Lung (tissue), 12 donors: ENCODE measurements around the gene ABCA7. TPM values are rescaled to one million over a fixed set of nuclear protein-coding genes. Genes with fewer than 3 reads are reported as not detected.

Source experiments
- ATAC-seq: fragments of 200-7000 bp; cut with Tn5 transposase; one replicate; pipeline ENCODE4 v1.9.1; 2020; ENCODE audit warnings: moderate number of reproducible peaks; ENCODE audit not compliant: insufficient read depth, low FRiP score
- DNase-seq, 3 donors: peaks; one replicate each; pipeline ENCODE4 v3.0.0-alpha.2; 2013 to 2017
- H3K27ac ChIP-seq, 2 donors: one replicate each; pipeline ENCODE4 v1.5.1; 2013; ENCODE audit warnings: mild to moderate bottlenecking in 2 of 2, moderate library complexity in 2 of 2, control low read depth in 1 of 2, inconsistent platforms in 1 of 2, low read depth in 1 of 2, low read length in 1 of 2
- H3K27me3 ChIP-seq, 3 donors: one replicate each; pipeline ENCODE4 v1.5.1; 2013; ENCODE audit warnings: low read length in 2 of 3; ENCODE audit not compliant: control insufficient read depth in 3 of 3, insufficient read depth in 3 of 3
- H3K36me3 ChIP-seq, 4 donors: one replicate each; pipeline ENCODE4 v1.5.1; 2013; ENCODE audit warnings: low read length in 4 of 4, mild to moderate bottlenecking in 1 of 4, moderate library complexity in 1 of 4; ENCODE audit not compliant: control insufficient read depth in 4 of 4, insufficient read depth in 4 of 4
- H3K4me1 ChIP-seq, 5 donors: one replicate each; pipeline ENCODE4 v1.5.1; 2013; ENCODE audit warnings: low read length in 5 of 5, mild to moderate bottlenecking in 2 of 5, moderate library complexity in 1 of 5; ENCODE audit not compliant: control insufficient read depth in 5 of 5, insufficient read depth in 5 of 5
- H3K4me3 ChIP-seq: one replicate; pipeline ENCODE4 v1.5.1; 2013; ENCODE audit warnings: mild to moderate bottlenecking, control low read depth, moderate library complexity
- H3K9ac ChIP-seq, 2 donors: one replicate each; pipeline ENCODE4 v1.5.1; 2013; ENCODE audit warnings: low read length in 2 of 2, control low read depth in 1 of 2; ENCODE audit not compliant: insufficient read depth in 1 of 2
- H3K9me3 ChIP-seq, 4 donors: one replicate each; pipeline ENCODE4 v1.5.1; 2013; ENCODE audit warnings: low read length in 3 of 4, mild to moderate bottlenecking in 1 of 4, moderate library complexity in 1 of 4; ENCODE audit not compliant: control insufficient read depth in 4 of 4, insufficient read depth in 3 of 4
- CTCF ChIP-seq: IDR thresholded peaks from 2 replicates; pipeline ENCODE4 v1.5.1; 2012; ENCODE audit warnings: mild to moderate bottlenecking; ENCODE audit errors: control extremely low read depth, extremely low read depth
- WGBS, 2 donors: extraction: QIAGEN DNeasy Blood & Tissue Kit; methylation state at CpG; one replicate each; pipeline ENCODE4 v1.1.7; 2013; 5-methylcytosine and 5-hydroxymethylcytosine counted together
- polyA plus RNA-seq, 2 donors: library from polyadenylated mRNA; stranded (reverse); fragments of 200-250 nt; gene quantifications; one replicate each; pipeline ENCODE4 v1.2.1, GENCODE V29; 2013
- total RNA-seq, 2 donors: library from RNA; depleted of rRNA in 1 of 2; stranded (reverse); fragments of >200 nt in 1 of 2; gene quantifications; one replicate each; pipeline ENCODE4 v1.2.1, GENCODE V29; 2014 to 2021
- donor health status: control.
- donor health status: control.
- donor health status: Bipolar disorder and iron deficiency.
- donor health status: healthy.
- donor health status: DM: yes; HTN: yes; CAD: no.

ABCA7 gene
- total and polyA plus RNA-seq, 4 donors, result 20.1 to 54.4 (median 41.7) TPM

- Histone ChIP-seq H3K27me3 (no peaks in the 10 kb centered on the region), H3K9me3 (no peaks in the 10 kb centered on the region), H3K4me3 (no peak overlapping the region), H3K4me1 (peaks cover 6 to 46% (median 7%) of the 10 kb centered on the region in 5 donors), H3K36me3 (peaks cover 0 to 18% (median 0%) of the 10 kb centered on the region in 4 donors), H3K9ac (no peak overlapping the region), H3K27ac (peak overlapping the region in 1 of 2 donors; percentile 11)
- no peak for TF ChIP-seq CTCF
- 56 to 73% methylated on average over 17 of the region's 17 CpGs for WGBS, 2 donors
- DNase-seq (no peak), ATAC-seq (no peak)
These were observed 20.8 kb upstream of the ABCA7 start for GRCh38 chr19:1018932-1019615.

GRCh38 chr19:1019616-1019961 is 20.3 kb upstream of the ABCA7 start:
- ATAC-seq, result no peak
- 67 to 68% methylated on average over 18 of the region's 18 CpGs for WGBS, 2 donors
- H3K9ac ChIP-seq, result peak overlapping the region; percentile 39 to 75
- peaks cover 0 to 13% (median 0%) of the 10 kb centered on the region in 4 donors for H3K36me3 ChIP-seq
- H3K27me3 ChIP-seq, result no peaks in the 10 kb centered on the region
- H3K4me3 ChIP-seq, result peak overlapping the region; percentile 87
- no peak for DNase-seq
- H3K4me1 ChIP-seq, result peaks cover 6 to 46% (median 7%) of the 10 kb centered on the region in 5 donors
- peak overlapping the region in 1 of 2 donors; percentile 81 for H3K27ac ChIP-seq
- no peaks in the 10 kb centered on the region for H3K9me3 ChIP-seq
- TF ChIP-seq CTCF, result no peak

- Histone ChIP-seq H3K27me3 (no peaks in the 10 kb centered on the region), H3K4me1 (peaks cover 6 to 46% (median 7%) of the 10 kb centered on the region in 5 donors), H3K9ac (peak overlapping the region; percentile 39 to 75), H3K27ac (peak overlapping the region; percentile 81 to 90), H3K36me3 (peaks cover 0 to 7% (median 0%) of the 10 kb centered on the region in 4 donors), H3K4me3 (peak overlapping the region; percentile 87), H3K9me3 (no peaks in the 10 kb centered on the region)
- DNase-seq (no peak), ATAC-seq (no peak)
- 1 to 2% methylated on average over 58 to 60 of the region's 60 CpGs for WGBS, 2 donors
- no peak for TF ChIP-seq CTCF
These were observed 19.7 kb upstream of the ABCA7 start for GRCh38 chr19:1019980-1020867.
